Mononuclear cell (primary cell): Measurements from ENCODE around the gene SCUBE2. TPM values are rescaled to one million over a fixed set of nuclear protein-coding genes. Genes with fewer than 3 reads are reported as not detected.

ENCODE experiments used
- H3K27me3 ChIP-seq: 2 replicates; pipeline ENCODE4 v1.6.0; 2011; ENCODE audit warnings: low read length, control low read depth; ENCODE audit not compliant: insufficient read depth
- H3K4me1 ChIP-seq: 2 replicates; pipeline ENCODE4 v1.5.1; 2011; ENCODE audit warnings: mild to moderate bottlenecking, low read length, control low read depth; ENCODE audit not compliant: insufficient read depth
- H3K4me3 ChIP-seq: 2 replicates; pipeline ENCODE4 v1.5.1; 2011; ENCODE audit warnings: mild to moderate bottlenecking, low read length, moderate library complexity
- H3K9me3 ChIP-seq: 2 replicates; pipeline ENCODE4 v1.5.1; 2011; ENCODE audit warnings: low read depth, mild to moderate bottlenecking, control low read depth, low read length
- total RNA-seq: library from RNA; depleted of rRNA; stranded (reverse); fragments of >200 nt; gene quantifications from one replicate; pipeline ENCODE4 v1.2.3, GENCODE V29; 2012

Gene SCUBE2
- not detected for total RNA-seq

DNA sequence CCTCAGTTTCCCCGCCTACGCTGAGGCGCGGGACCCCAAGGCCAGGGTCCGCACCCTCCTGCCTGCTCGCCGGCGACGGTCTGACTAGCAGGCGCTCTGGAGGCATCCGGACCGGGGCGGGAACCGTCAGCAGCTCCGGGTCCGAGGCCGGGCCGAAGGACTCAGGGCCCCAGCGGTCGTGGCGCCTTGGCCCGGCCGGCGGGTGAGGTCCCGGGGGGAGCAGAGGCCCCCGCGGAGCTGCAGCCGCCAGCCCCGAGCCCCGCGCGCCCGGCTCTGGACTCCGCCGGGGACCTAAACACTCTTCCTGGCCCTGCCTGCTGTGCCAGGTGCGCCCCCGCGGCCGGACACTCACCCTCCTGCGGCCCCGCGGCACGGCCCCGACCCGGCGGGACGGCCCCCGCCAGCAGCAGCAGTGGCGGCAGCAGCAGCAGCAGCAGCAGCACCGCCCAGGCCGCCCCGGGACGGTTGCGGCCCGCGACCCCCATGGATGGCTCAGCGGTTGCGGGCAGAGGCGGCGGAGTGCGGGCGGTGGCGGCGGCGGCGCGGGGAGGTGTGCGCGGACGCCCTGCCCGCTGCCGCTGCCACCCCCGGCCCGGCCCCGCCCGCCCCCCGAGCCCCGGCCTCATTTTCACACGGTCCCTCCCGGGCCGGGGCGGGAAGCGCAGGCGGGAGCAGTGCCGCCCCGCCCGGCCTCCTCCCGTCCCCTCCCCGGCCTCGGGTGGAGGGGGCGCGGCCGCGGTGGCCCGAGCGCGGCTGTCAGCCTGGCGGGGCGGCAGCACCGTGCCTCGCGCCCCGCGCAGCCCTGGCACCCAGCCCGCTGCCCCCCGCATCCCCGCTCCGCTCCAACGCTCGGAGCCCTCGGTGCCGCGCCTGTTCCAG is at the start of gene SCUBE2:
Gene SCUBE2 (minus strand): TSS at position 556 of the 879 bp plus-strand sequence. CDS start 71 bp downstream, at position 485.
- peaks cover 43% of the 10 kb centered on the region for H3K27me3 ChIP-seq
- H3K9me3 ChIP-seq: no peaks in the 10 kb centered on the region
- H3K4me1 ChIP-seq: peaks cover 10% of the 10 kb centered on the region
- no peak within 1 kb of the TSS for H3K4me3 ChIP-seq

DNA sequence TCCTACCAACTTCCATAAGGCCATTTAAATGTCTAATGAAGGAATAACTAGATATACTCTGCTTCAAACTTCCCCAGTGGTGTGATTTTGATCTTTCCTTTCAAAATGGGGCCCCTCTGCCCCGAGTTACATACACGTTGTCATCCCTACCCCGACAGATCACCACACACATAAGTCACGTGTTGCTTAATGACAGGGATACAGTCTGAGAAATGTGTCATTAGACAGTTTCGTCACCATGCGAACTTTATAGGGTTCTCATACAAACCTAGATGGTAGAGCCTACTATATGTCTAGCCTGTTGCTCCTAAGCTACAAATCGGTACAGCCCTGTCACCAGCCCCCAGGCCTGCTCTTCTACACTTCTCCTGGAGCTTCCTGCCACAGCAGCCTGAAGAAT is 49.8 kb upstream of the SCUBE2 start:
- no peaks in the 10 kb centered on the region for H3K9me3 ChIP-seq
- no peak overlapping the region for H3K4me3 ChIP-seq
- H3K4me1 ChIP-seq: no peaks in the 10 kb centered on the region
- H3K27me3 ChIP-seq: no peaks in the 10 kb centered on the region

DNA sequence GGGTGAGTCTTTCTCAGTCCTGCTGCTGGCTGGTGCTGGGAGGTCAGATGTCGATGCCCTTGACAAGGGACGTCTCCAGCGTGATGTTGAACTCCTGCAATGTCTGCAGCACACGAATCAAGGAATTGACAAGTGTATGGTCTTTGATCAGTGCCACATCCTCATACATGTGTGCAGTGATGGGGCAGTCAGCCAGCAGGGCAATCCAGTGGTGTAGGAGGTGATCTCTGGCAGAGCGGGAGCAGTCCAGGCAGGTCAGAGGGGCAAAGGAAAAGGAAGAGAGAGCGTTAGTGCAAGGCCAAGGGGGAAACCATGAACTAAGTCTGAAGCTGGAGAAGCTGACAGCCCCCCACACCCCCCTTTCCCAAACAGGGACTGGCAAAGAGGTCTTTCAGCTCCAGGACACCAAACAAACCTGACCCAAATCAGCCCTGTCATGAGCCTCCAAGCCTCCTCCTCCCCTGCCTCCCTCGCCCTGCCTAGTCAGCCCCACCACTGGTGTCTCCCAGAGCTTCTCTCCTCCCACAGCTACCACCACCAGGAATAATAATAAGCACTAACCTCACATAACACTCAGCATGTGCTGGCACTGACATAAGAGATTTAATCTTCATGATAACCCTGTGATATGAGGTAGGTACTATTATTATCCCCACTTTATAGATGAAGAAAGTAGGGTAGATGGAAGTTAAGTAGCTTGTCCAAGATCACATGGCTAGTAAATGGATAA is 48.4 kb upstream of the SCUBE2 start:
- H3K9me3 ChIP-seq: no peaks in the 10 kb centered on the region
- H3K4me1 ChIP-seq: no peaks in the 10 kb centered on the region
- H3K4me3 ChIP-seq: no peak overlapping the region
- H3K27me3 ChIP-seq: no peaks in the 10 kb centered on the region

DNA sequence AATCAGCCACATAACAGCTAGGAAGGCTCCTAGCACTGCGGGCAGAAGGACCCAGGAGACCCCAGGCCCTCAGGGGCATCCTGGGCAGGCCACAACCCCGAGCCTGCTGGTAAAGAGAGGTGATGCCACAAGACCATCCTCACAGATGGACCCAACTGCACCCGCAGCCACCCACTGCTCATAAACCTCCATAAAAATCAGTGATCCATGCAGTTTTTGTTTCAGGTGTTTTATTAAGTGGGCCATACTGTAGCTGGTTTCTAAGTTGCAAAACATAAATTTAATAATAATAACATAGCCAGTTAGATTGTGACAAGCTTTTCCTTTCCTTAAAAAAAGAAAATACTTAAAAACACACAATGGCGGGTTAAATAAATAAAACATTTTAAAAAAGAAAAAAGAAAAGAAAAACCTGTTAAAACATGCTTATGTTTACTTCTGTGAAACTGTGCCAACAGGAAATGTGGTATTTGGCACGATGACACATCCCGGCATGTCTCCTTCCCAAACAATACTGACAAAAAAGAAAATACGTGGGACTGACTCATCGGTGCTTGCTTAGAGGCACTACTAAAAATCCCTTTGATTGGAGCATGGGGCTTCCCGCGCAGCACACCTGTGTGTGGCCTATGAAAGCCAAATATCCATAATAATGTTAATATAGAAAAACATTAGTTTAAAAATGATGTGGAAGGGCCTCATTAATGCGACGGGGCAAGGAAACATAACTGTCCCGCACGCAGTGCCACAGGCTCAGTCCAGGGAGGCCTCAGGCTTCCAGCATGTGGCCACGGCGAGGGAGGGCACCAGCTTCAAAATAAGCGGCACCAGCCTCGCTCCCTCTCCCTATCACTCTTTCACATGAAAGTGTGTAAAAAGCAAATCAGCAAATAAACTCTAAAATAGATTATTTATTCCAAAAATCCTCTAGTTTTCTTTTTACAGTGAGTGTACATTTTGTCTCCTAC is 47.5 kb upstream of the SCUBE2 start:
- Histone ChIP-seq H3K4me3 (no peak overlapping the region), H3K9me3 (no peaks in the 10 kb centered on the region), H3K4me1 (no peaks in the 10 kb centered on the region), H3K27me3 (no peaks in the 10 kb centered on the region)

DNA sequence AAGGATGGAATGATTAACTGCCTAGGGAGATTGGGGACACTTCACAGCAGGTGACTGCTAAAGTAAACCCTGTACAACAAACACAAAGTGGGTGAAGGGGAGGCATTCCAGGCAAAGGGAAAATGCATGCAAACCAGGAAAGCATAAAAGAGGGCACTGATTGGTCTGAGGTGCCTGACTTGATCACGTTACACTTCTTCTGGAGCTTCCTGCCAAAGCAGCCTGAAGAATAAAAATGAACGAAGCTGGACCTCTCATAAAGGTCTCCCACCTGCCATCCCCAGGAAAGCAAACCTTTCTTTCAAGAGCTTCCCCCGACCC is 46.7 kb upstream of the SCUBE2 start:
- Histone ChIP-seq H3K4me1 (no peaks in the 10 kb centered on the region), H3K4me3 (no peak overlapping the region), H3K9me3 (no peaks in the 10 kb centered on the region), H3K27me3 (no peaks in the 10 kb centered on the region)

DNA sequence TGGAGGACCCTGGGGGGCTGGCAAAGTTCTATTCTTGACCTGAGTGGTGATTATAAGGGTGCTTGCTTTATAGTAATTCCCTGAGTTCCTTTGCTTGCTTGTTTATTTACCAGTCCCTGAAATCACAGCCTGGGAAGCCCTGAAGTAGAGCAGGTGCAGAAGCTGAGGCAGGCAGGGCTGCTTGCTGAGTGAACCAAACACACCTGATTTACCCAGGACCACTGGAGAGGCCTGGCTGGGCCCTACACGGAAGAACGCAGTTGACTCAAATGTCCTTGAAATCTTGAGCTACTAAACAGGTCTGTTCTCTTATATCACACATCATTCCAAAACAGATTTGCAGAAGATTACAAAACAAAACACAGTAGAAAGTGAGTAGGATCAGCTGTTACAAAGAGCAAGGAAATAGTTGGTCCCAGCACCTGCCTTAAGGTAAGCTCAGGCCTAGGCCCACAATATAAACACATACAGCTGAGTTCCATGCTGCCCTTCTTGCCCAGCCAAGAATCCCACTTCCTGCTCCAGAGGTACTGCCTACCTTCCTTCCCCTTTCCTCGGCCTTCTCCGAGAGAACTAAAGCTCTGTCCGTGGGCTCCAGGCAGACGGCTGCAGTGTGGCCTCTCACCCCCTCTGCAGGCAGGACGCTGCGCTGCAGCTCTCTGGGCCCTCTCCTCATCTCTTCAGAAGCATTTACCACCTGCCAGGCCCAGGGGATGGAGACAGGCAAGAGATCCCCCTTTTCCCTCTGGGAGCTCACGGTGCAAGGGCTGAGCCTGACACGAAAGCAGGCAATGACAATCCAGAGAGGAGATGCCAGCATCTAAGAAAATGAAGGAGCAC is 46.1 kb upstream of the SCUBE2 start:
- Histone ChIP-seq H3K9me3 (no peaks in the 10 kb centered on the region), H3K27me3 (no peaks in the 10 kb centered on the region), H3K4me3 (no peak overlapping the region), H3K4me1 (no peaks in the 10 kb centered on the region)

DNA sequence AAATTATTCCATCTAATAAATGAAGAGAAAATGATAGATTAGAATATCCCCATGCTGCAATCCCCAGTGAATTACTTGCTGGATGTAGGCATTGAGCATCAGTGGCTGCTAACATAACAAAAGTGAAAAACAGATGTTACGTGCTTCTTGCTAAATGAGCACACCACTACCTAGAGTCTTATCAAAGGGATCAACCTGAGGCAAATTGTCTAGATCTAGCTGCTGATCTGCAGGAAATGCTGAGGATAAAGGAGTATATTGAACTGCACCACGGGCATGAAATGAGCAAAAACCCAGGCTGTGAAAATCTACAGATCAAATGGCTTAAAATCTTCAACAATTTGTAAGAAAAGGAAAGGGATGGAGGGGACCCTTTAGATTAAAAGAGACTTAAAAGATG is 45.3 kb upstream of the SCUBE2 start:
- H3K4me3 ChIP-seq: no peak overlapping the region

DNA sequence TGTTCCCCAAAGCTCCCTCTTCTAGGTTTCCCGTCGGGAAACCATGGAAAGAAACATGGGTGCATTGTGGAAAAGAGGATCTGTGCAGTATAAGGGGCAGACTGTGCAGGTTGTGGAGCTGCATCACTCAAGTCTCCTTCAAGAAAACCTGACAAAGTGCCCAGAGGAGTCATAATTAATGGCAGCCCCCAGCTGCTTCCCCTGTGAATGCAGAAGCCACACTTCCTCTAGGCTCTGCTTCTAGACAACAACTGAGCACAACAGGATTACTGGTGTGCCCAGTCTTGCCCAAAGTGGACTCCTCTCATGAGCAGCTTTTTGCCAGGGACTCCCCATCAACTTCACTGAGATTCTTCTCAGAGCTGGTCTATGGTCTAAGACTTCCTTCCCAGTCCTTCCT is 42.6 kb upstream of the SCUBE2 start:
- Histone ChIP-seq H3K4me1 (no peaks in the 10 kb centered on the region), H3K4me3 (no peak overlapping the region), H3K9me3 (no peaks in the 10 kb centered on the region), H3K27me3 (no peaks in the 10 kb centered on the region)

More for the DNA sequence above, 45.3 kb upstream of the SCUBE2 start:
- H3K9me3 ChIP-seq: no peaks in the 10 kb centered on the region
- no peaks in the 10 kb centered on the region for H3K27me3 ChIP-seq
- H3K4me1 ChIP-seq: no peaks in the 10 kb centered on the region

DNA sequence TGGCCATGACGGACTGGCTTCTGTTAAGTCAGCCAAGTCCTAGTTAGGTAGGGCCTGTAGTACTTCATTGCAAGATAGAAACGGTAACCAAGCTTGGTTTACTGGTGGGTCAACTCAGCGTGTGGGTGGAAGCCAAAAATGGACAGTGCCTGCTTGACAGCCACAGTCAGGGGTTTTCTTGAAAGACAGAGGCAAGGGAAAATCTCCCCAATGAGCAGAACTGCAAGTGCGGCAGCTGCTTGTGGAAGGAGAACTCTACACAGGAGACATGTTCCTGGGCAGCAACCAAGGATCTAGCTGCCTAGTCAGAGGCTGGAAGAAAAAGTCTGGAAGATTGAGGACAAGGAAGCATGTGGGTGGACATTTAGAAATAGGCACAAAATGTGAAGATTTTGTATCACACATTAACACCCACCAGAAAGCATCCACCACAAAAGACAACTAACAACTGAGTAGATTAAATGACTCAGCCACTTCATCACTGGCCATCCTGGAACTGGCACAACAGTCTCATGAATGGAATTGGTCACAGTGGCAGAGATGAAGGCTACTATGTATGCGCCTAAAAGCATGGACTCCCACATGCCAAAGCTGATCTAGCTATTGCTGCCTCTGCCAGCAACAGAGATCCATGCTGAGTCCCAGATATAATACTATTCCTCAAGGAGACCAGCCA is 40.9 kb upstream of the SCUBE2 start:
- Histone ChIP-seq H3K4me3 (no peak overlapping the region), H3K4me1 (no peaks in the 10 kb centered on the region), H3K9me3 (no peaks in the 10 kb centered on the region), H3K27me3 (no peaks in the 10 kb centered on the region)

DNA sequence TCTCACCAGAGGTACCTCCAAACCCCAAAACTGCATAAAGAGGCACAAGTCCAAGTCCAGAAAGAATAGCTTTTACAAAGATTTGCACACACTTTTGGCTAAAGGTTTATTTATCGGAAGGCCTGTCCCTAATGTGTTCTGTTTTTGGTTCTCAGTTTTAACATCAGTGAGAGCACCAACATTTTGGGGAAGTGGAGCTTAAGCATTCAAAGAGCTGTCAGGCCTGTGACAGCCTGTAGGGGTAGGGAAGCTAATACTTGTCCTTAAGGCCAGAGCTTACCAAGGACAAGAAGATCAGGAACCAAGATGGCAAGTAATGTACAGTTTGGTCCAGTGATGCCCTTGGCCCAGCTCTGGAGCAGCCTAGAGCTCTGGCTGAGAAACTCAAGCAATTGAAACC is 38.9 kb upstream of the SCUBE2 start:
- H3K27me3 ChIP-seq: no peaks in the 10 kb centered on the region
- H3K9me3 ChIP-seq: no peaks in the 10 kb centered on the region
- H3K4me3 ChIP-seq: no peak overlapping the region
- no peaks in the 10 kb centered on the region for H3K4me1 ChIP-seq

DNA sequence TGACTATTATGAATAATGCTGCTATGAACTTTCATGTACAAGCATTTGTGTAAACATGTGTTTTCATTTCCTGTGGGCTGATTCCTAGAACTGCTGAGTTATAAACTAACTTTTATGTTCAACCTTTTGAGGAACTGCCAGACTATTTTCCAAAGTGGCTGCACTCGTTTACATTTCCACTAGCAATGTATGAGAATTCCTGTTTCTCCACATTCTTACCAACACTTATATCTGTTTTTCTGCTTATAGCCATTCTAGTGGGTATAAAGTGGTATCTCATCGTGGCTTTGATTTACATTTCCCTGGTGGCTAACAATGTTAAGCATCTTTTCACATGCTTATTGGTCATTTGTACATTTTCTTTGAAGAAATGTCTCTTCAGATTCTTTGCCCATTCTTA is 35.2 kb upstream of the SCUBE2 start:
- Histone ChIP-seq H3K4me1 (no peaks in the 10 kb centered on the region), H3K9me3 (no peaks in the 10 kb centered on the region), H3K4me3 (no peak overlapping the region), H3K27me3 (no peaks in the 10 kb centered on the region)

DNA sequence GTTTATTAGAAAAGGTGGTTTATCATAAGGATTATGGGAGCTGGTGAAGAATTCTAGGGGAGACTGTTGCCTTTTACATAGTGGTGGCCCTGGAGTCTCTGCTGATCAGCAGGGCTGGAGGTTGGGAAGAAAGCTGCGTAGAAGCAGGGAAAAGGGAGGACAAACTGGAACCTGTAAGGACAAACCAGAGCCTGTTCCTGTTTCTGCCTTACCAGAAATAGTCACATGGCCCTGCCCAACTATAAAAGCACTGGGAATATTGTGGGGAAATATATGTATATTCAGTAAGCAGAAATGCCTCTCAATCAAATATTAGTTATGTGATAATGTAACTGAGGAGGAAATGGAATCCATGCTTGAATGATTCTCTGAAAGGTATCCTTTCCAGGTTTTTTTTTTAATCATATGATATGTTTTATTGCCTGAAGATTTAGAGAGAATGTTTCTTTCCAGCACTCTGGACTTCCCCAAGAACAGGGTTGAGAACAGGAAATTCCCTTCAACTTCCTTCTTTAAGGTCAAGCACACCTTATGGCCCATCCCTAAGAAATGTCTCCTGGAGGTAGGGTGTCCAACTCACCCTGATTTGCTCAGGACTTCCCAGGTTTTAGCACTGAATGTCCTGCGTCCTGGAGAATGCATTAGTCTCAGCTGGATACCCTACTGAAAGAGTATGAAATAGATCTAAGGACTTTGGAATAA is 33.9 kb upstream of the SCUBE2 start:
- H3K9me3 ChIP-seq: no peaks in the 10 kb centered on the region
- H3K4me3 ChIP-seq: no peak overlapping the region
- H3K4me1 ChIP-seq: no peaks in the 10 kb centered on the region
- no peaks in the 10 kb centered on the region for H3K27me3 ChIP-seq

DNA sequence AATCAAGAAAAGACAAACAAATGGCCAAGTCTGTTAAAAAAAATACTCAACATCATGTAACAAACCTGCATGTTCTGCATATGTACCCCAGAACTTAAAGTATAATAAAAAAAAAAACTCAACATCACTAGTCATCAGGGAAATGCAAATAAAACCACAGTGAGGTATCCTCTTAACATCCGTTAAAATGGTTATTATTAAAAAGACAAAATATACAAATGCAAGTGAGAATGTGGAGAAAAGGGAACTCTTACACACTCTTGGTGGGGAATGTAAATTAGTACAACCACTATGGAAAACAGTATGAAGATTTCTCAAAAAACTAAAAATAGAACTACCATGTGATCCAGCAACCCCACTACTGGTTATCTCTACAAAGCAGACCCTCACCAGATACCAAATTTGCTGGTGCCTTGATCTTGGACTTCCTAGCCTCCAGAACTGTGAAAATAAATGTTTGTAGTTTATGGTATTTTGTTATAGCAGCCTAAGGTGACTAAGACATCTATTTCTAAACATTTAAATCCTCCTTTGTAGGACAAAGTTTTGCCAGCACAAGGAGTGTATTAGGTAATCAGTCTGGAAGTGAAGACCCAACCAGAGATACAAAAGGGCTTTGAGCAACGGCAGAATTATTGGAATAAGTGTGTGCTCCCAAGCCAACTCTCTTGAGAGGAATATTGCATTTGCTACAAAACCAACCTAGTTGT is 32.4 kb upstream of the SCUBE2 start:
- H3K4me3 ChIP-seq: no peak overlapping the region
- no peaks in the 10 kb centered on the region for H3K4me1 ChIP-seq
- no peaks in the 10 kb centered on the region for H3K27me3 ChIP-seq
- no peaks in the 10 kb centered on the region for H3K9me3 ChIP-seq
